Transverse colon (tissue), 1 donor: ENCODE results near the gene C16orf96.

Source experiments
- EP300 ChIP-seq: sonication (generic); formaldehyde crosslinking; IDR thresholded peaks from one replicate; pipeline ENCODE4 v1.6.1; 2017; ENCODE audit warnings: antibody characterized with exemption, low read depth
- POLR2A ChIP-seq: fragments of 450-650 bp; IDR thresholded peaks from one replicate; pipeline ENCODE4 v1.6.1; 2016; ENCODE audit warnings: antibody characterized with exemption, mild to moderate bottlenecking, moderate library complexity

DNA sequence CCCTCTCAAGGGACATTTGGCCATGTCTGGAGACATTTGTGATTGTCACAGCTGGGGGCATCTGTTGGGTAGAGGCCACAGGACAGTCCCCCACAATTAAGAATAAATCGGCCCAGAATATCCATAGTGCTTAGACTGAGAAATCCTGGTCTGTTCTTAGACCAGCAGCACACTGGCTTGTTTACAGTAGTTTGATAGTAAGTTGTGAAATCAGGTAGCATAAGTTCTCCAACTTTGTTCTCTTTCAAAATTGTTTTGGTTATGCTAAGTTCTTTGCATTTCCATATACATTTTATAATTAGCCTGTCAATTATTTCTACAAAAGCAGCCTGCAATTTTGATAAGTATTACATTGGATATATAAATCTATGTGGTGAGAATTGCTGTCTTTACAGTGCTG, 75.3 kb downstream of the C16orf96 start:
- TF ChIP-seq POLR2A (no peak), EP300 (no peak)
